GM19035 (cell line): Measurements from ENCODE around the gene GRM4.
"Not testable (repeated sequence)": the region's sequence is repeated elsewhere in the genome, so short reads cannot be mapped to it uniquely, and the experiment has no call there.

ENCODE experiments used
- ATAC-seq: cut with Tn5 transposase; IDR thresholded peaks from one replicate; pipeline ENCODE4 v1.9.1; 2021; ENCODE audit not compliant: unreplicated experiment

The GRM4 gene

GRCh38 chr6:34027445-34027936 is 118.4 kb downstream of the GRM4 start:
- ATAC-seq = no peak

GRCh38 chr6:34025861-34026260 is 120.0 kb downstream of the GRM4 start:
- no peak for ATAC-seq

DNA sequence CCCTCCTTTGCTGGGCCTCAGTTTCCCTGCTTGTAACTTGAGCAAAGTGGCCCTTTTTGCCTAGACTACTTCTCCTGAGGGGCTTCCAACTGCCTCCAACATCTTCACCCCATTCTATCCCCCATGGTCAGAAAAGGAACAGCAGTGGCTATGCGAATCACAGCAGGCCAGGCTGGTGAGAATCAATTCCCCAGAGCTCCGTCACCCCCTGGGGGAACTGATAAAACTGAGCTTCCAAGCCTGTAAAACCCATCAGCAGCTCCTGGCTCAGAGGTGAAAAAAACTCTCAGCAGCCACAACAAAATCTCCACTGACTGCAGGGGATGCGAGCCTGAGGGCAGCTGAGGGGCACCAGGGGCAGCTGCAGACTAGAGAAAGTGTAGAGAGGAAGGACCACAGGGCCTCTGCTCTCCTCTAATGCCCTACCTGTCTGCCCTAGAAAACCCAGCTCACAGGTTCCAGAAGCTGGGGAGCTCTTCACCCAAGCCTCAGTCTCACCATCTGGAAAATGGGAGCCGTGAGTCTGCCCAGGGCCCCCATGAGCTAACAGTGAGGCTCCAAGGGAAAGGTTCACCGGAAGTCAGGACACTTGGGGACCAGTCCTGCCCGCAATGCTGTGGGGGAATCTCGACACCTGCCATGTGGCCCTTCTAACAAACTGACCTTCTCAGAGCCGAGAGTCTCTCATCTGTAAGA is 120.6 kb downstream of the GRM4 start:
- no peak for ATAC-seq

DNA sequence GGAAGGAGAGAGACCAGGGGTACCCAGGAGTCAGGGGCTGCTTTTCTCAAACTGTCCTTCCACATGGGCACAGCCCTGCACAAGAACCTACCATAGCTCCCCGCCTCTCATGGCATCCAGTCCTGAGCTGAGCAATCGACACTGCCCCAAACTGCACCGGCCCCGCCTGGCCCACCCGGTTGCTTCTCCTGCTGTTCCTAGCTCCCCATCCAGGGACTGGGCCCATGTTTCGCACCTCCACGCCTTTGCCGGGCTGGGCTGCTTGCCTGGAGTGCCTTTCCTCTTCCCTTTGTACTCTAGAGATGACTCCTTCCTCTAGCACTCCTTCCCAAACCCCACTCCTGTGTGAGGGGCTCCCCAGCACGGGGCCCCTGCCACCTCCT is 123.0 kb downstream of the GRM4 start:
- no peak for ATAC-seq

DNA sequence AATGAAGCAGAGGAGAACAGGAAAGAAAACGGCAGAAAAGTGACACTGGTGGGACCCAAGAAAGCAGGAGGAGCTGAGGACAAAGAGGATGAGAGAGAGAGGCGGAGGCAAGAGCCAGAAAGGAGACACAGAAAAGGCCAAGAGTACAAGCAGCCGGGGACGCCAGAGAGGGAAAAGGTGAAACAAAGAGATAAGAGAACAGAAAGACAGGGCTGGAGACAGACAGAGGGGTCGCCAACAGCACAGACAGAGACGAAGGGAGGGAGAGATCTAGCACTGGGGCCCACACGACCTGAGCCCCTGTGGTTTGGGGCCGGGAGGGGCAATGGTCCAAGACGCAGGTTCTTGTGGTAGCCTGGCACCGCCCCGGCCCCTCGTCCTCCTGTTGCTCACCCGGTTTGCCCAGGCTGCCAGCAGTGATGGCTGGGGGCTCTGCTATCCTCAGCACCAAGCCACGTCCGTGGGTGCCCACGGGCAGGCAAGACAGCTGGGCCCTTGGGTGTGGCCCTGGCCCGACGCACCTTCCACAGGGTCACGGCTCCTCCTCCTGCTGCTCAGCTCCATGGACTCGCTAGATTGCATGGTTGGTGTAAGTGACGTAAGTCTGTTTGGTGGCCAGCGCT is 123.5 kb downstream of the GRM4 start:
- no peak for ATAC-seq

GRCh38 chr6:34021554-34022190 is 124.2 kb downstream of the GRM4 start:
- ATAC-seq = no peak

DNA sequence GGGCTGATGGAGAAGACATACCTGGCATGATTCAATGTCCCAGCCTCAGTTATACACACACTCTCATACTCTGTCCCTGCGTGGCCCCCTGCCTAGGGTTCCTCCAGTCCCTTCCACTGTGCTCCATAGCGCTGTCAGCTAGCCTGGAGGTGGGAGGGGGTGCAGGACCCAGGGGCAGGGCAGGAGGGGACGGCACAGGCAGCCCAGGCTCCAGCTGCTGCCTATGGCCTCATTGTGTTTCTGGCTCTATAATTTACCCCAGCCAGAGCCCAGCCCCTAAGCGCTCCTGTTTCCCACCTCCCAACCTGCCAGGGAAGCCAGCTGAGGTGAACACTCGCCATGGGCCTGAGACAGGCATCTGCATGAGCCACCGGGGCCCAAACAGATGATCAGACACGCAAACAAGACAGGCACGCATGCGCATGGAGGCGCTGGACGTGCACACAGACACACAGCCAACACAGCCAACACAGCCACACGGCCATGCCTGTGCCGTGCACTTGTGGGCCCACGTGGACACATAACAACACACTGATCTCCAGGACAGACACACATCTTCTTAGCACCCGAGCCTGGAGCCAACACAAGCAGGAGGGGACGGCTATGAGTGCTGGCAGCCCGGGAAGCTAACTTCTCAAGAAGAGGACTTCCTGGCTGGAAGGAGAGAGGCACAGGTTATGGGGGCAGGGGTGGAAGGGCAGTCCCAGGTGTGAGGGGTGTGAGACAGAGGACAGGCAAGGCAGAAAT is 124.9 kb downstream of the GRM4 start:
- no peak for ATAC-seq

GRCh38 chr6:34020278-34020677 is 125.6 kb downstream of the GRM4 start:
- ATAC-seq = no peak

DNA sequence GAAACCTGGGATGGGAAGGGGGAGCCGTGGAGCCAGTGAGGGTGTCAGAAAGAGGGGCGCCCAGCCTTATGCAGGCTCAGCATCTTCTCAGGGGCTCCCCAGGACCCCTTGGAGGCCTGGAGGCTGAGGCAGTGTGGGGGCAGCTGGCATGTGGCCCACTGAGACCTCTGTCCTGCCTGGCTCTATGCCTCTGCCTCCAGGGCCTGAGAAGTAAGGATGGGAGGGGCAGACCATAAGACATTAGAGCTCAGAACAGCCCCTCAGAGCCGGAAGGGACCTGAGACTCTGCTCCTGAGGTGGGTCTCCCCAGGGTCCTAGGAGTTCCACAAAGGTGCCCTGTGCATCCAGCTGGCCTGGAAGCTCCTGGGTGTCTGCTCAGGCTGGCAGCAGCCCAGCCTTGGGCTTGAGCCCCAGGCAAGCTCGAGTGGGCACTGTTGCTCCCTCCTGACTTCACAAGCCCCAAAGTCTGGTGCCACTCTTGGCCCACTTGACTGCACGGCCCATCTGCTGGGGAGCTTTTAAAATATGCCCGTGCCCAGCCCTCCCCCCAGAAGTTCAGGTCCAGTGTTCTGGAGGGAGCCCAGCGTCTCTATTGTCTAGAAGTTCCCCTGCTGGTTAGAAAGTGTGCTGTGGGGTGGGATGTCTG is 126.8 kb downstream of the GRM4 start:
- no peak for ATAC-seq

GRCh38 chr6:34018026-34018425 is 127.9 kb downstream of the GRM4 start:
- no peak for ATAC-seq

DNA sequence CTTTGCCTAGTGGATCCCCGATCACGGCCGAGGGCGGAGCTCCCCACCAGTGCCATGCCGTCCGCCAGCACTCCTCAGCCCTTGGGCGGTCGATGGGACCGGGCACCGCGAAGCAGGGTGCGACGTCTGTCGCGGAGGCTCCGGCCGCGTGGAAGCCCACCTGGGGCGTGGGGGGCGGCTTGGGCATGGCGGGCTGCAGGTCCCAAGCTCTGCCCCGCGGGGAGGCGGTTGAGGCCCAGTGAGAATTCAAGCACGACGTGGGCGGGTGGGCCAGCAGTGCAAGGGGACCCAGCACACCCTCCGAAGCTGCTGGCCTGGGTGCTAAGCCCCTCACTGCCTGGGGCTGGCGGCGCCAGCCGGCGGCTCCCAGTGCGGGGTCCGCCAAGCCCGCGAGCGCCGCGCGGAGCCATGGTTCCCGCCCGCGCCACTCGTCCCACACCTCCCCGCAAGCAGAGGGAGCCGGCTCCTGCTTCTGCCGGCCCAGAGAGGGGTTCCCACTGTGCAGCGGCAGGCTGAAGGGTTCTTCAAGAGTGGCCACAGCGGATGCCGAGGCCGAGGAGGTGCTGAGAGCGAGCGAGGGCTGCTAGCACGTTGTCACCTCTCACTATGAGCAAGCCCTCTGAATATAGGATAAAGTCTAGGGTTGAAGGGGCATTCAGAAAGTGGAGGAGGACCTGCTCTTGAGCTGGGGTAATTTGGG is 128.6 kb downstream of the GRM4 start:
- ATAC-seq = no peak

GRCh38 chr6:34016573-34016972 is 129.3 kb downstream of the GRM4 start:
- not testable (repeated sequence) for ATAC-seq

GRCh38 chr6:34015586-34015985 is 130.3 kb downstream of the GRM4 start:
- ATAC-seq = no peak

DNA sequence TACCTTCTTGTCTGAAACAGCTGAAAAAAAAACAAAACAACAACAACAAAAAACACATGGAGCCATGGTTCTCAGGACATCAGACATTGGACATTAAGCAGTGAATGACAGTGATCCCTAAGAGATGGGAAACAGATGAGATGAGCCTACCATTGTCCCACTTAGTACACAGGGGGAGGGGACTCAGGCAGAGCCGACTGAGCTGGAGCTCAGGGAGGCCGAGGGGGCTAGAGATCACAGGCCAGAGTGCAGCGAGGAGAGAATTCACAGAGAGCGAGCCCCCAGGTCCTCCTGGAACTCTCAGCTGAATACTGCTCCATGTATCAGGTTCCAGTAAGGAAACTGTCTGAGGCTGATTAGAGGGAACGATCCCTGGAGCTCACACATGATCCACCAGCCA is 134.6 kb downstream of the GRM4 start:
- ATAC-seq = no peak

- no peak for ATAC-seq
Measured at GRCh38 chr6:34005901-34006531, 139.9 kb downstream of the GRM4 start.

GRCh38 chr6:34004706-34005105 is 141.2 kb downstream of the GRM4 start:
- ATAC-seq = no peak

DNA sequence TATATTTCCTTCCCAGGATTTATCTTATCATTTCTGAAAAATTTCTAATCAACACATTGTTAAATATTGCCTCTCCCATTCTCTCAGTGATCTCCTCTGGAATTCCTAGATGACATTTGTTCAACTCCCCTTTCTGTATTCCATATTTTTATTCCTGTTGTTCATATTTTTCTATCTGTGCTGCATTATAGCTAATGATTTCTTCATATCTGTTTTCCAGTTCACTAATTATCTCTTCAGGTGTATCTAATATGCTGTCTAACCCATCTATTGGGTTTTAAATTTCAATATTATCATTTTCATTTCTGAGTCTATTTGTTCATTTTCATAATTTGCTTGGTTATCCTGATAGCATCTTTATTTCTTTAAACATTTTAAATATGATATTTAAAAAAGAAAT is 141.9 kb downstream of the GRM4 start:
- ATAC-seq = no peak

- ATAC-seq = no peak
Measured at GRCh38 chr6:34001706-34002621, 143.9 kb downstream of the GRM4 start.

- no peak for ATAC-seq
Measured at GRCh38 chr6:34000281-34000680, 145.6 kb downstream of the GRM4 start.
